ENCODE measurements around the gene MED12L.

MED12L gene

DNA sequence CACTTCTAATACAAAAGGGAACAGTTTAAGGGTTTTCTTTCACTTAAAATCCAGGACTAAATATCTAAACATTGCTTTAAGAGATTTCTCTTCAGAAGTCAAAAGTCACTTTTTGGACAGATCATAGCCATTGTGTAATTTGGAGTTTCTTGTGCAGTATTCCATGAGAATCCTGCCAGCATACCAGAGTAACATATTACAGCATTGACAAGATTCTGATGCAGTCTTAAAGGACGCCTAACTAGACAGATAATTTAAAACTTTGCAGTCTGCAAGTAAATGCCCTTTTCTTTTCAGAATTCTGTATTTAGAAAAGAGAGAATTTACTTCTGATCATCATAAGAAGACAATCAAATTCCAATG, 392.9 kb downstream of the MED12L start:
- H3K4me1 ChIP-seq = no peaks in the 10 kb centered on the region
- H3K79me2 ChIP-seq = no peaks in the 10 kb centered on the region
- no peak overlapping the region for H2AFZ ChIP-seq
- TF ChIP-seq CTCF (IDR thresholded peaks at IDR 0.05) = no peak
- no peak overlapping the region for H3K4me3 ChIP-seq (ENCODE audit: low read depth, low read length)
- no peaks in the 10 kb centered on the region for H3K36me3 ChIP-seq (ENCODE audit: control insufficient read depth, insufficient read depth, low read length)
- H3K4me2 ChIP-seq (ENCODE audit: low read length) = no peak overlapping the region
- no peak overlapping the region for H3K27ac ChIP-seq
- H3K9ac ChIP-seq = no peak overlapping the region
- no peaks in the 10 kb centered on the region for H3K27me3 ChIP-seq (ENCODE audit: control insufficient read depth, insufficient read depth, low read length)
- no peaks in the 10 kb centered on the region for H3K9me3 ChIP-seq (ENCODE audit: control insufficient read depth, low read length)

- Histone ChIP-seq H3K9ac (no peak overlapping the region), H3K36me3 (ENCODE audit: control insufficient read depth, insufficient read depth, low read length) (no peaks in the 10 kb centered on the region), H3K27me3 (ENCODE audit: control insufficient read depth, insufficient read depth, low read length) (no peaks in the 10 kb centered on the region), H3K4me3 (ENCODE audit: low read depth, low read length) (no peak overlapping the region), H3K27ac (no peak overlapping the region), H3K4me2 (ENCODE audit: low read length) (no peak overlapping the region), H3K79me2 (no peaks in the 10 kb centered on the region), H3K4me1 (no peaks in the 10 kb centered on the region), H3K9me3 (ENCODE audit: control insufficient read depth, low read length) (no peaks in the 10 kb centered on the region), H2AFZ (no peak overlapping the region)
- TF ChIP-seq CTCF (IDR thresholded peaks at IDR 0.05) = no peak
Measured at GRCh38 chr3:151479452-151479851, 394.0 kb downstream of the MED12L start.

DNA sequence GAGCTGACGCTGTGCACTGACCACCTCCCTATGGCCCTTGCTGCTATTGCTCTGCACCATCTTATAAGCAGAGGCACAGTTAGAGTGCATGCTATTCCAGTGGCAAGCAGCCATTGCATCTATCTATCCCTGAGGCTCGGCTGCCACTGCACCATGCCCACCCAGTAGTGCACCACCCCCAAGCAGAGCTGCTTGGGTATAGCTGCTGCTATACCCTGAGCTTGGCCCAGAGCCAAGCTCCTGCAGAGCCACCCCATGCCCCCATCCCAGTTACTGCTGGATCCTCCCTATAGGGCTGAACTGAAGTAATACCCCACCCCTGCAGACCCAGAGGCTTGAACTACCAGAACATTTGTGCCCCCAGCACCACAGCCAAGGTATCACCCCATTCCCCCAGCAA, 395.0 kb downstream of the MED12L start:
- no peak overlapping the region for H3K9ac ChIP-seq
- no peak for TF ChIP-seq CTCF (IDR thresholded peaks at IDR 0.05)

DNA sequence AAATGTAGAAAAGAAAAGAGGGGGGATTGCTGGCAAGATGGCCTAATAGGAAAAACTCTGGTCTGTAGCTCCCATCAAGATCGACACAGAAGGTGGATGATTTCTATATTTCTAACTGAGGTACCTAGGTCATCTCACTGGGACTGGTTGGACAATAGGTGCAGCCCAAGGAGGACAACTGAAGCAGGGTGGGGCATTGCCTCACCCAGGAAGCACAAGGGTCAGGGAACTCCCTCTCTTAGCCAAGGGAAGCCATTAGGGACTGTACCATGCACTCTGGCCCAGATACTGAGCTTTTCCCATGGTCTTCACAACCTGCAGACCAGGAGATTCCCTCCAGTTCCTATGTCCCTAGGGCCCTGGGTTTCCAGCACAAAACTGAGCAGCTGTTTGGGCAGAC, 398.0 kb downstream of the MED12L start:
- H3K27ac ChIP-seq = no peak overlapping the region
- TF ChIP-seq CTCF (IDR thresholded peaks at IDR 0.05) = no peak
- H3K4me3 ChIP-seq (ENCODE audit: low read depth, low read length) = no peak overlapping the region

More for the DNA sequence above, 395.0 kb downstream of the MED12L start:
- no peak overlapping the region for H3K4me2 ChIP-seq (ENCODE audit: low read length)
- H3K4me3 ChIP-seq (ENCODE audit: low read depth, low read length) = no peak overlapping the region
- H3K4me1 ChIP-seq = no peaks in the 10 kb centered on the region
- H3K79me2 ChIP-seq = no peaks in the 10 kb centered on the region
- no peaks in the 10 kb centered on the region for H3K9me3 ChIP-seq (ENCODE audit: control insufficient read depth, low read length)
- H3K27ac ChIP-seq = no peak overlapping the region
- H3K27me3 ChIP-seq (ENCODE audit: control insufficient read depth, insufficient read depth, low read length) = no peaks in the 10 kb centered on the region
- no peaks in the 10 kb centered on the region for H3K36me3 ChIP-seq (ENCODE audit: control insufficient read depth, insufficient read depth, low read length)
- no peak overlapping the region for H2AFZ ChIP-seq

DNA sequence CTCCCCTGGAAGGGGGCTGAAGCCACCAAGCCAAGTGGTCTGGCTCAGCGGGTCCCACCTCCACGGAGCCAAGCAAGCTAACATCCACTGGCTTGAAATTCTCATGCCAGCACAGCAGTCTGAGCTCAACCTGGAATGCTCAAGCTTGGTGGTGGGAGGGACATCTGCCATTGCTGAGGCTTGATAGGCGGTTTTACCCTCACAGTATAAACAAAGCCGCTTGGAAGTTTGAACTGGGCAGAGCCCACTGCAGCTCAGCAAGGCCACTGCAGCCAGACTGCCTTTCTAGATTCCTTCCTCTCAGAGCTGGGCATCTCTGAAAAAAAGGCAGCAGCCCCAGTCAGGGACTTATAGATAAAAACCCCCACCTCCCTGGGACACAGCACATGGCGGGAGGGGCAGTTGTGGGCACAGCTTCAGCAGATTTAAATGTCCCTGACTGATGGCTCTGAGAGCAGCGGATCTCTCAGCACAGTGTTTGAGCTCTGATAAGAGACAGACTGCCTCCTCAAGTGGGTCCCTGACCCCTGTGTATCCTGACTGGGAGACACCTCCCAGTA, 398.6 kb downstream of the MED12L start:
- no peak overlapping the region for H3K9ac ChIP-seq
- no peak overlapping the region for H3K4me2 ChIP-seq (ENCODE audit: low read length)
- no peak overlapping the region for H3K4me3 ChIP-seq (ENCODE audit: low read depth, low read length)
- H3K27ac ChIP-seq = no peak overlapping the region
- H3K9me3 ChIP-seq (ENCODE audit: control insufficient read depth, low read length) = no peaks in the 10 kb centered on the region
- no peak for TF ChIP-seq CTCF (IDR thresholded peaks at IDR 0.05)
- H3K4me1 ChIP-seq = no peaks in the 10 kb centered on the region
- H2AFZ ChIP-seq = no peak overlapping the region
- no peaks in the 10 kb centered on the region for H3K27me3 ChIP-seq (ENCODE audit: control insufficient read depth, insufficient read depth, low read length)
- H3K79me2 ChIP-seq = no peaks in the 10 kb centered on the region
- no peaks in the 10 kb centered on the region for H3K36me3 ChIP-seq (ENCODE audit: control insufficient read depth, insufficient read depth, low read length)

More for the DNA sequence above, 398.0 kb downstream of the MED12L start:
- Histone ChIP-seq H3K4me2 (ENCODE audit: low read length) (no peak overlapping the region), H3K9me3 (ENCODE audit: control insufficient read depth, low read length) (no peaks in the 10 kb centered on the region), H3K79me2 (no peaks in the 10 kb centered on the region), H3K36me3 (ENCODE audit: control insufficient read depth, insufficient read depth, low read length) (no peaks in the 10 kb centered on the region), H2AFZ (no peak overlapping the region), H3K27me3 (ENCODE audit: control insufficient read depth, insufficient read depth, low read length) (no peaks in the 10 kb centered on the region), H3K4me1 (no peaks in the 10 kb centered on the region), H3K9ac (no peak overlapping the region)
